ENCODE measurements around the gene FGD4.

FGD4 gene

DNA sequence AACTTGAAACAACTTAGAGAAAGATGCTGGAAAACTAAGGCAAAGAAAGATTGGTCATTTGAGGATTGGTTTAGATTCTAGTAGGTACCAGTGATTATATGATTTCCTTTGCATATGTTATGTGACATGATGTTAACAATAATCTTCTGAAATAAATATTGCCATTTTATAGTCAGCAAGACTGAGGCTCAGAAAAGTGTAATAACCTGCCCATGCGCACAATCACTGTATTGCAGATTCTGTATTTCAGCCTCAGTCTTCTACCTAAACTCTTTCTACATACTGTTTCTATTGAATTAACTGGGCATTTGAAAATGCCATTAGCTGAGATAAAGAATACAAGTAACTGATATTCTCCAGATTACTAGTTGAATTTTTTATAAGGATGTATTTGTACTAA lies 61.3 kb downstream of the FGD4 start:
- H3K4me3 ChIP-seq (ENCODE audit: low read depth, low read length) = no peak overlapping the region
- DNase-seq (ENCODE audit: low read depth) = no peak
- TF ChIP-seq, protein P1, sequence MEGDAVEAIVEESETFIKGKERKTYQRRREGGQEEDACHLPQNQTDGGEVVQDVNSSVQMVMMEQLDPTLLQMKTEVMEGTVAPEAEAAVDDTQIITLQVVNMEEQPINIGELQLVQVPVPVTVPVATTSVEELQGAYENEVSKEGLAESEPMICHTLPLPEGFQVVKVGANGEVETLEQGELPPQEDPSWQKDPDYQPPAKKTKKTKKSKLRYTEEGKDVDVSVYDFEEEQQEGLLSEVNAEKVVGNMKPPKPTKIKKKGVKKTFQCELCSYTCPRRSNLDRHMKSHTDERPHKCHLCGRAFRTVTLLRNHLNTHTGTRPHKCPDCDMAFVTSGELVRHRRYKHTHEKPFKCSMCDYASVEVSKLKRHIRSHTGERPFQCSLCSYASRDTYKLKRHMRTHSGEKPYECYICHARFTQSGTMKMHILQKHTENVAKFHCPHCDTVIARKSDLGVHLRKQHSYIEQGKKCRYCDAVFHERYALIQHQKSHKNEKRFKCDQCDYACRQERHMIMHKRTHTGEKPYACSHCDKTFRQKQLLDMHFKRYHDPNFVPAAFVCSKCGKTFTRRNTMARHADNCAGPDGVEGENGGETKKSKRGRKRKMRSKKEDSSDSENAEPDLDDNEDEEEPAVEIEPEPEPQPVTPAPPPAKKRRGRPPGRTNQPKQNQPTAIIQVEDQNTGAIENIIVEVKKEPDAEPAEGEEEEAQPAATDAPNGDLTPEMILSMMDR (IDR thresholded peaks at IDR 0.05; ENCODE audit: control insufficient read depth, extremely low read depth, insufficient read depth) = no peak

DNA sequence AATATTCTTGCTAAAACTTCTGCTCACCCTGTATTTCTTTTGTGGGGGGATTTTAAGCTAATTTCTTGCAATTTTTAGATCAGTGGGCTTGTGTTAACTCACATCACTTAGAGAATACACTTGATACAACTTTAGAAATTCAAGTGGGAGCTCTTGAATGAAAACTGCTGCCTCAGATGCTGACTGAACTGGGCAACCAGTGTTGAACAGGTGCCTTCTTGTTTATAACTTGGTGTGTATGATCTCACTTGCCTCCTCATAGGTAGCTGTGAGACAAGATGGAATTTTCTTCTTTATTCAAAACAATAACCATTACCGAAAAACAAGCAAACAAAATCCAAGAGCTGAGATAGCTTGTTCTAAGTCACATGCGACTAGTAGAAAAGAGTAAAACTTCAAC lies 63.5 kb downstream of the FGD4 start:
- H3K4me3 ChIP-seq (ENCODE audit: low read depth, low read length) = no peak overlapping the region
- DNase-seq (ENCODE audit: low read depth) = no peak
- TF ChIP-seq, protein P1 (IDR thresholded peaks at IDR 0.05; ENCODE audit: control insufficient read depth, extremely low read depth, insufficient read depth) = no peak

DNA sequence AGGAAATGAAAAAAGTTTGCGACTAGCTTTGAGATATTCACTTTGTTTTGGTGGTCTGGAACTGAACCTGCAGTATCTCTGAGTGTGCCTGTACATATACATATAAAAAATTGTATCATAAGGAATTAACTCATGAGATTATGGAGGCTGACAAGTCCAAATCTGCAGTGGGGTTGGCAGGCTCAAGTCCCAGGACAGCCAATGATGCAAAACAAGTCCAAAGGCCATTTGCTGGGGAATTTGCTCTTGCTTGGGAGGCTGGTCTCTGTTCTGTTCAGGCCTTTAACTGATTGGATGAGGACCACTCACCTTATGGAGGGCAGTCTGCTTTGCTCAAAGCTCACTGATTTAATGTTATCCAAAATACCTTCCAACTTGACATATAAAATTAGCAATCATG lies 66.8 kb downstream of the FGD4 start:
- no peak for DNase-seq (ENCODE audit: low read depth)
- H3K4me3 ChIP-seq (ENCODE audit: low read depth, low read length) = no peak overlapping the region
- TF ChIP-seq, protein P1 (IDR thresholded peaks at IDR 0.05; ENCODE audit: control insufficient read depth, extremely low read depth, insufficient read depth) = no peak

DNA sequence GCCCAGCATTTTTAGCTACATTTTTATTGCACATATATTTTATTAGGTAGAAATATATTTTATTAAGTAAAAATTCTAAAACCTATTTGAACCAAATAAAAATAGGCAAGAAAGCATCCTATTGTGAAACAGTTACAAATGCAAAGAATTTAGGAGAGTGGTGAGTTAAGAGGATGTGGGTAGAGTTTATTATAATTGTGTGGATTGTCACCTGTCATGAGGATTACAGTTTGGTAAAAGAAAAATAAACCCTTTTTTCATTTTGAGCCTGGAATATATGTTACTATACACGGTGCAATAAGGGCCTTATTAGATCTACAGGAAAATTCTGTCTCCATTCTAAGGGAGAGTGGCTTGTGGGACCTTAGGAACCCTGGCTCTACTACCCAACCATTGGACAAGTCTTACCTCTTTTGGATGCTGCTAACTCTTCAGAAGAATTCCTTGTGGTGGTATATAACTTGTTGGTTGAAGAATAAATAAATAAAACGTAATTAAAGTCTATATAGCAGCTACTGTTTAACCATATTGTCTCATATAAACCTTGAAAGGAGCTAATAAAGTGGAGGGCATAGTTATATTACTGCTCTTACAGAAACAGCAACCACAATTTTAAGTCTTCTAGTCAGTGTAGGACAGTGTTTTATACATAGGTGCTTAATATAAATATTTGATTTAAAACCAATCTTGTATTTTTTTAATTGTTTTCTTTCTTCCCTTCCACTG lies 67.8 kb downstream of the FGD4 start:
- TF ChIP-seq, protein P1 (IDR thresholded peaks at IDR 0.05; ENCODE audit: control insufficient read depth, extremely low read depth, insufficient read depth) = no peak
- H3K4me3 ChIP-seq (ENCODE audit: low read depth, low read length) = no peak overlapping the region
- DNase-seq (ENCODE audit: low read depth) = no peak

DNA sequence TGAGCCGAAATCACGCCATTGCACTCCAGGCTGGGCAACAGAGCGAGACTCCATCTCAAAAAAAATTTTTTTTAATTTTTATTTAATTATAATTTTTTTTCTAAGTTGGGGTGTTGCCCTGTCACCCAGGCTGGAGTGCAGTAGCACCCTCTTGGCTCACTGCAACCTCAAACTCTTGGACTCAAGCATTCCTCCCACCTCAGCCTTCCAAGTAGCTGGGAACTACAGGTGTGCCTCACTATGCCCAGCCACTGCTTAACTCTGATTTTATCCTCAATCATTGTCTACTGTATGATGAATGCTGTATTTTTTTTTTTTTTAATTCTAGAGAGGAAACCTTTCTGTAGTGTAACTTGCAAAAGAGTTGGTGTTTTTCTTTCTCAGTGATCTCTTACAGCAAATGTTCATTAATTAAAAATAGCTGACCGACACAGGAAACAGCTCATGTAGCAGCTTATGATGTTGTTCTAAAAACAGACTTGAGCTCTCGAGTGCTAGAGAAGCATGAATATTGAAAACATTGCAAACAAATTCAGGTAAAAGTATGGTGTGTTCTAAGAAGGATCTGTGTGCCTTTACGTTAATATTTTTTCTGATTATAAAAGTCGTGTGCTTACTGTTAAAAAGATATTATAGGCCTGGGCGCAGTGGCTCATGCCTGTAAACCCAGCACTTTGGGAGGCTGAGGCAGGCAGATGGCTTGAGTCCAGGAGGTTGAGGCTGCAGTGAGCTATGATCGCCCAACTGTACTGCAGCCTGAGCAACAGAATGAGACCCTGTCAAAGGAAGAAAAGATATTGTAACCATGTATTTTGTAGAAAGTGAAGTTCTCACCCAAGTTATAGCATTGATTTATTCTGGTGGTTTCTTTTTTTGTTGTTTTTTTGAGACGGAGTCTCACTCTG lies 68.9 kb downstream of the FGD4 start:
- H3K4me3 ChIP-seq (ENCODE audit: low read depth, low read length) = no peak overlapping the region
- DNase-seq (ENCODE audit: low read depth) = no peak
- TF ChIP-seq, protein P1 (IDR thresholded peaks at IDR 0.05; ENCODE audit: control insufficient read depth, extremely low read depth, insufficient read depth) = no peak

DNA sequence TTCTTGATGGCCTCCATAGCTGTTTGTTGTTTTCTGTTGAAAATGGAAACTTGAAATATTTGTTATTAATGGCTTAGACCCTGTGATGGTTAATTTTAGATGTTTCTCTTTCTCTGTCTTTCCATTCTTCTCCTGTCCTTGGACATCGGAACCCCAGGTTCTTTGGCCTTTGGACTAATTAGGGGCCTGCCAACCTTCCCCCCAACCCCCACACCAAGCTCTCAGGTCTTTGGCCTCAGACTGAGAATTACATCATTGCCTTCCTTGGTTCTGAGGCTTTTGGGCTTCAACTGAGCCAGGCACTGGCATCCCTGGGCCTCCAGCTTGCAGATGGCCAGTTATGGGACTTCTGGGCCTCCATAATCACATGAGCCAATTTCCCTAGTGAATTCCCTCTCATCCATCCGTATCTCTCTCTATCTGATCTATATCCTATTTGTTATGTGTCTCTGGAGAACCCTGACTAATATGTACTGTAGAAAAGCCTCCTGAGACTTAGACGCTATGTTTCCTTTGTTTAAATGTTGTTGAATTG lies 71.6 kb downstream of the FGD4 start:
- TF ChIP-seq, protein P1 (IDR thresholded peaks at IDR 0.05; ENCODE audit: control insufficient read depth, extremely low read depth, insufficient read depth) = no peak
- no peak overlapping the region for H3K4me3 ChIP-seq (ENCODE audit: low read depth, low read length)
- no peak for DNase-seq (ENCODE audit: low read depth)
